ENCODE measurements around the gene FOXP1. TPM values are rescaled to one million over a fixed set of nuclear protein-coding genes. Genes with fewer than 3 reads are reported as not detected.

The FOXP1 gene
- total RNA-seq, 1 donor from 2014 or later = 128 TPM

GRCh38 chr3:71206305-71207165 is 377.0 kb downstream of the FOXP1 start:
- H3K36me3 ChIP-seq = no peaks in the 10 kb centered on the region
- H3K4me1 ChIP-seq = peaks cover 35% of the 10 kb centered on the region
- intact Hi-C loops (cut with DNase I) = no loop called here
- no peak overlapping the region for H3K27ac ChIP-seq
- no peaks in the 10 kb centered on the region for H3K9me3 ChIP-seq
- H3K4me3 ChIP-seq = no peak overlapping the region
- TF ChIP-seq POLR2A (IDR thresholded peaks at IDR 0.05) = no peak
- no peaks in the 10 kb centered on the region for H3K27me3 ChIP-seq
- DNase-seq (ENCODE audit: extremely low spot score in 2 of 2) = no peak

GRCh38 chr3:71203727-71204488 is 379.6 kb downstream of the FOXP1 start:
- Histone ChIP-seq H3K4me1 (peaks cover 13% of the 10 kb centered on the region), H3K36me3 (no peaks in the 10 kb centered on the region), H3K9me3 (no peaks in the 10 kb centered on the region), H3K27me3 (no peaks in the 10 kb centered on the region), H3K27ac (no peak overlapping the region), H3K4me3 (no peak overlapping the region)
- intact Hi-C loops (cut with DNase I) = no loop called here
- TF ChIP-seq POLR2AphosphoS5 (IDR thresholded peaks at IDR 0.05; ENCODE audit: insufficient read depth in 1 of 2, low read depth in 1 of 2) = no peak
- TF ChIP-seq POLR2A (IDR thresholded peaks at IDR 0.05) = no peak
- no peak for TF ChIP-seq CTCF (IDR thresholded peaks at IDR 0.05)
- DNase-seq (ENCODE audit: extremely low spot score in 2 of 2) = no peak

GRCh38 chr3:71202848-71203533 is 380.5 kb downstream of the FOXP1 start:
- Histone ChIP-seq H3K27ac (no peak overlapping the region), H3K4me3 (no peak overlapping the region), H3K9me3 (no peaks in the 10 kb centered on the region), H3K36me3 (no peaks in the 10 kb centered on the region), H3K27me3 (no peaks in the 10 kb centered on the region), H3K4me1 (peaks cover 9% of the 10 kb centered on the region)
- intact Hi-C loops (cut with DNase I) = no loop called here
- TF ChIP-seq POLR2A (IDR thresholded peaks at IDR 0.05) (no peak), POLR2AphosphoS5 (IDR thresholded peaks at IDR 0.05; ENCODE audit: insufficient read depth in 1 of 2, low read depth in 1 of 2) (no peak), CTCF (IDR thresholded peaks at IDR 0.05) (no peak)
- DNase-seq (ENCODE audit: extremely low spot score in 2 of 2) = no peak

GRCh38 chr3:71201939-71202338 is 381.6 kb downstream of the FOXP1 start:
- Histone ChIP-seq H3K27ac (no peak overlapping the region), H3K9me3 (no peaks in the 10 kb centered on the region), H3K27me3 (no peaks in the 10 kb centered on the region), H3K36me3 (no peaks in the 10 kb centered on the region), H3K4me3 (no peak overlapping the region), H3K4me1 (peaks cover 9% of the 10 kb centered on the region)
- intact Hi-C loops (cut with DNase I) = no loop called here
- TF ChIP-seq POLR2AphosphoS5 (IDR thresholded peaks at IDR 0.05; ENCODE audit: insufficient read depth in 1 of 2, low read depth in 1 of 2) (no peak), CTCF (IDR thresholded peaks at IDR 0.05) (no peak), POLR2A (IDR thresholded peaks at IDR 0.05) (no peak)
- DNase-seq (ENCODE audit: extremely low spot score in 2 of 2) = no peak

- DNase-seq (ENCODE audit: extremely low spot score in 2 of 2) = no peak
- Histone ChIP-seq H3K27ac (no peak overlapping the region), H3K9me3 (no peaks in the 10 kb centered on the region), H3K4me1 (peaks cover 9% of the 10 kb centered on the region), H3K4me3 (no peak overlapping the region), H3K27me3 (no peaks in the 10 kb centered on the region), H3K36me3 (no peaks in the 10 kb centered on the region)
- TF ChIP-seq CTCF (IDR thresholded peaks at IDR 0.05) = no peak
- no peak for TF ChIP-seq POLR2A (IDR thresholded peaks at IDR 0.05)
- no peak for TF ChIP-seq POLR2AphosphoS5 (IDR thresholded peaks at IDR 0.05; ENCODE audit: insufficient read depth in 1 of 2, low read depth in 1 of 2)
- intact Hi-C loops (cut with DNase I) = no loop called here
These were observed 385.5 kb downstream of the FOXP1 start for GRCh38 chr3:71197841-71198565.
